CD4-positive, alpha-beta T cell treated with Interleukin-17A for 4 hours (primary cell): Measurements from ENCODE around the gene FAM25C.
"Not testable (repeated sequence)": the region's sequence is repeated elsewhere in the genome, so short reads cannot be mapped to it uniquely, and the experiment has no call there.

Experiments used
- DNase-seq: peaks from one replicate; pipeline ENCODE4 v3.0.0-alpha.2; 2020; ENCODE audit warnings: mixed read lengths

Gene FAM25C

GRCh38 chr10:47947424-47947823 is 52.2 kb downstream of the FAM25C start:
- DNase-seq: not testable (repeated sequence)
